ENCODE results near the gene MTLN.

Gene MTLN

GRCh38 chr2:110166266-110166665 is 46.1 kb downstream of the MTLN start:
- Histone ChIP-seq H3K36me3 (ENCODE audit: control insufficient read depth, insufficient read depth, low read length) (no peaks in the 10 kb centered on the region), H3K27me3 (ENCODE audit: control insufficient read depth, insufficient read depth, low read length, poor library complexity, severe bottlenecking) (no peaks in the 10 kb centered on the region), H3K27ac (ENCODE audit: insufficient read depth, low read depth, low read length, poor library complexity, severe bottlenecking) (no peak overlapping the region), H3K4me3 (ENCODE audit: insufficient read depth, low read depth, low read length) (no peak overlapping the region), H3K9me3 (ENCODE audit: control insufficient read depth, low read length) (no peaks in the 10 kb centered on the region), H3K4me1 (ENCODE audit: control insufficient read depth, insufficient read depth, low read length) (no peaks in the 10 kb centered on the region)
- 88 to 91% methylated on average over 2 of the region's 2 CpGs for WGBS, 2 experiments
